ENCODE measurements around the gene SEMA3B. TPM values are rescaled to one million over a fixed set of nuclear protein-coding genes. Genes with fewer than 3 reads are reported as not detected.

Gene SEMA3B
- total and polyA plus RNA-seq, 2 experiments from 2014 or later = 2.4 to 3.3 TPM

DNA sequence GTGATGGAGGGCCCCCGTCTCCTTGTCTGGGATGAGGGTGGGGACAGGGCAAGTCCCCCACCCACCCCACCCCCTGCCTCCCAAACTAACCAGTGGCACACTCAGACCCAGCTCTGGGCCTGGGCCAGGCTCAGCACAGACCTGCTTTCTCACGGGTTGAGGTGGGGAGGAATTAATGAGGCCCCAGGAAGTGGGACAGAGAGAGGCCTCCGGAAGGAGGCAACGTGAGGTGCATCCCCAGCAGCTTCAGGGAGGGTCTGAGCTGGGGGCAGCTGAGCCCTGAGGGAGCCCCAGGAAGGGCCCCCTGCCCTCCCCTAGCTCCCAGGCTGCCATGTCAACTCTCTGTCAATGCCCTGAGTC lies 47.9 kb upstream of the SEMA3B start:
- Histone ChIP-seq H3K4me1 (ENCODE audit: insufficient read depth) (no peaks in the 10 kb centered on the region), H4K20me1 (replicated peaks; ENCODE audit: insufficient read depth) (no peaks in the 10 kb centered on the region), H3K4me3 (no peak overlapping the region), H3F3A (replicated peaks; ENCODE audit: low read depth) (0 out of 2 replicates have a peak, but pooled peaks cover 10% of the 10 kb centered on the region), H3K27ac (ENCODE audit: low read depth) (no peak overlapping the region), H3K79me2 (replicated peaks; ENCODE audit: insufficient read depth) (no peaks in the 10 kb centered on the region), H2AFZ (no peak overlapping the region), H3K36me3 (ENCODE audit: insufficient read depth) (no peaks in the 10 kb centered on the region), H3K9me2 (ENCODE audit: insufficient read depth) (no peaks in the 10 kb centered on the region), H3K27me3 (ENCODE audit: insufficient read depth) (no peaks in the 10 kb centered on the region), H3K4me2 (no peak overlapping the region)
- Mint-ChIP-seq H3K4me3 (no peak overlapping the region), H3K27me3 (ENCODE audit: insufficient read depth, low read depth, poor library complexity) (peaks cover 16% of the 10 kb centered on the region), H3K4me1 (no peaks in the 10 kb centered on the region; the same call in 1 of the 3 replicates), H3K36me3 (ENCODE audit: low read depth) (no peaks in the 10 kb centered on the region; the same call in 2 of the 3 replicates), H3K9me3 (no peaks in the 10 kb centered on the region), H3K27ac (no peak overlapping the region)
- TF ChIP-seq, protein P1, sequence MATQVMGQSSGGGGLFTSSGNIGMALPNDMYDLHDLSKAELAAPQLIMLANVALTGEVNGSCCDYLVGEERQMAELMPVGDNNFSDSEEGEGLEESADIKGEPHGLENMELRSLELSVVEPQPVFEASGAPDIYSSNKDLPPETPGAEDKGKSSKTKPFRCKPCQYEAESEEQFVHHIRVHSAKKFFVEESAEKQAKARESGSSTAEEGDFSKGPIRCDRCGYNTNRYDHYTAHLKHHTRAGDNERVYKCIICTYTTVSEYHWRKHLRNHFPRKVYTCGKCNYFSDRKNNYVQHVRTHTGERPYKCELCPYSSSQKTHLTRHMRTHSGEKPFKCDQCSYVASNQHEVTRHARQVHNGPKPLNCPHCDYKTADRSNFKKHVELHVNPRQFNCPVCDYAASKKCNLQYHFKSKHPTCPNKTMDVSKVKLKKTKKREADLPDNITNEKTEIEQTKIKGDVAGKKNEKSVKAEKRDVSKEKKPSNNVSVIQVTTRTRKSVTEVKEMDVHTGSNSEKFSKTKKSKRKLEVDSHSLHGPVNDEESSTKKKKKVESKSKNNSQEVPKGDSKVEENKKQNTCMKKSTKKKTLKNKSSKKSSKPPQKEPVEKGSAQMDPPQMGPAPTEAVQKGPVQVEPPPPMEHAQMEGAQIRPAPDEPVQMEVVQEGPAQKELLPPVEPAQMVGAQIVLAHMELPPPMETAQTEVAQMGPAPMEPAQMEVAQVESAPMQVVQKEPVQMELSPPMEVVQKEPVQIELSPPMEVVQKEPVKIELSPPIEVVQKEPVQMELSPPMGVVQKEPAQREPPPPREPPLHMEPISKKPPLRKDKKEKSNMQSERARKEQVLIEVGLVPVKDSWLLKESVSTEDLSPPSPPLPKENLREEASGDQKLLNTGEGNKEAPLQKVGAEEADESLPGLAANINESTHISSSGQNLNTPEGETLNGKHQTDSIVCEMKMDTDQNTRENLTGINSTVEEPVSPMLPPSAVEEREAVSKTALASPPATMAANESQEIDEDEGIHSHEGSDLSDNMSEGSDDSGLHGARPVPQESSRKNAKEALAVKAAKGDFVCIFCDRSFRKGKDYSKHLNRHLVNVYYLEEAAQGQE (IDR thresholded peaks at IDR 0.05; ENCODE audit: unreplicated experiment) = no peak
- no peak for TF ChIP-seq STAT1 (IDR thresholded peaks at IDR 0.05; ENCODE audit: unreplicated experiment)
- TF ChIP-seq, protein P2, sequence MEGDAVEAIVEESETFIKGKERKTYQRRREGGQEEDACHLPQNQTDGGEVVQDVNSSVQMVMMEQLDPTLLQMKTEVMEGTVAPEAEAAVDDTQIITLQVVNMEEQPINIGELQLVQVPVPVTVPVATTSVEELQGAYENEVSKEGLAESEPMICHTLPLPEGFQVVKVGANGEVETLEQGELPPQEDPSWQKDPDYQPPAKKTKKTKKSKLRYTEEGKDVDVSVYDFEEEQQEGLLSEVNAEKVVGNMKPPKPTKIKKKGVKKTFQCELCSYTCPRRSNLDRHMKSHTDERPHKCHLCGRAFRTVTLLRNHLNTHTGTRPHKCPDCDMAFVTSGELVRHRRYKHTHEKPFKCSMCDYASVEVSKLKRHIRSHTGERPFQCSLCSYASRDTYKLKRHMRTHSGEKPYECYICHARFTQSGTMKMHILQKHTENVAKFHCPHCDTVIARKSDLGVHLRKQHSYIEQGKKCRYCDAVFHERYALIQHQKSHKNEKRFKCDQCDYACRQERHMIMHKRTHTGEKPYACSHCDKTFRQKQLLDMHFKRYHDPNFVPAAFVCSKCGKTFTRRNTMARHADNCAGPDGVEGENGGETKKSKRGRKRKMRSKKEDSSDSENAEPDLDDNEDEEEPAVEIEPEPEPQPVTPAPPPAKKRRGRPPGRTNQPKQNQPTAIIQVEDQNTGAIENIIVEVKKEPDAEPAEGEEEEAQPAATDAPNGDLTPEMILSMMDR (conservative IDR thresholded peaks at IDR 0.05; ENCODE audit: low read depth in 2 of 2) = no peak
- TF ChIP-seq, protein P3, sequence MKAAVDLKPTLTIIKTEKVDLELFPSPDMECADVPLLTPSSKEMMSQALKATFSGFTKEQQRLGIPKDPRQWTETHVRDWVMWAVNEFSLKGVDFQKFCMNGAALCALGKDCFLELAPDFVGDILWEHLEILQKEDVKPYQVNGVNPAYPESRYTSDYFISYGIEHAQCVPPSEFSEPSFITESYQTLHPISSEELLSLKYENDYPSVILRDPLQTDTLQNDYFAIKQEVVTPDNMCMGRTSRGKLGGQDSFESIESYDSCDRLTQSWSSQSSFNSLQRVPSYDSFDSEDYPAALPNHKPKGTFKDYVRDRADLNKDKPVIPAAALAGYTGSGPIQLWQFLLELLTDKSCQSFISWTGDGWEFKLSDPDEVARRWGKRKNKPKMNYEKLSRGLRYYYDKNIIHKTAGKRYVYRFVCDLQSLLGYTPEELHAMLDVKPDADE (IDR thresholded peaks at IDR 0.05) = no peak
- TF ChIP-seq EZH2phosphoT487 (IDR thresholded peaks at IDR 0.05; ENCODE audit: unreplicated experiment) = no peak
- TF ChIP-seq ZNF331 (CRISPR knock-in tag; IDR thresholded peaks at IDR 0.05; ENCODE audit: low read depth) = no peak
- TF ChIP-seq NANOG (IDR thresholded peaks at IDR 0.05; ENCODE audit: borderline replicate concordance) = no peak
- TF ChIP-seq, protein P4, sequence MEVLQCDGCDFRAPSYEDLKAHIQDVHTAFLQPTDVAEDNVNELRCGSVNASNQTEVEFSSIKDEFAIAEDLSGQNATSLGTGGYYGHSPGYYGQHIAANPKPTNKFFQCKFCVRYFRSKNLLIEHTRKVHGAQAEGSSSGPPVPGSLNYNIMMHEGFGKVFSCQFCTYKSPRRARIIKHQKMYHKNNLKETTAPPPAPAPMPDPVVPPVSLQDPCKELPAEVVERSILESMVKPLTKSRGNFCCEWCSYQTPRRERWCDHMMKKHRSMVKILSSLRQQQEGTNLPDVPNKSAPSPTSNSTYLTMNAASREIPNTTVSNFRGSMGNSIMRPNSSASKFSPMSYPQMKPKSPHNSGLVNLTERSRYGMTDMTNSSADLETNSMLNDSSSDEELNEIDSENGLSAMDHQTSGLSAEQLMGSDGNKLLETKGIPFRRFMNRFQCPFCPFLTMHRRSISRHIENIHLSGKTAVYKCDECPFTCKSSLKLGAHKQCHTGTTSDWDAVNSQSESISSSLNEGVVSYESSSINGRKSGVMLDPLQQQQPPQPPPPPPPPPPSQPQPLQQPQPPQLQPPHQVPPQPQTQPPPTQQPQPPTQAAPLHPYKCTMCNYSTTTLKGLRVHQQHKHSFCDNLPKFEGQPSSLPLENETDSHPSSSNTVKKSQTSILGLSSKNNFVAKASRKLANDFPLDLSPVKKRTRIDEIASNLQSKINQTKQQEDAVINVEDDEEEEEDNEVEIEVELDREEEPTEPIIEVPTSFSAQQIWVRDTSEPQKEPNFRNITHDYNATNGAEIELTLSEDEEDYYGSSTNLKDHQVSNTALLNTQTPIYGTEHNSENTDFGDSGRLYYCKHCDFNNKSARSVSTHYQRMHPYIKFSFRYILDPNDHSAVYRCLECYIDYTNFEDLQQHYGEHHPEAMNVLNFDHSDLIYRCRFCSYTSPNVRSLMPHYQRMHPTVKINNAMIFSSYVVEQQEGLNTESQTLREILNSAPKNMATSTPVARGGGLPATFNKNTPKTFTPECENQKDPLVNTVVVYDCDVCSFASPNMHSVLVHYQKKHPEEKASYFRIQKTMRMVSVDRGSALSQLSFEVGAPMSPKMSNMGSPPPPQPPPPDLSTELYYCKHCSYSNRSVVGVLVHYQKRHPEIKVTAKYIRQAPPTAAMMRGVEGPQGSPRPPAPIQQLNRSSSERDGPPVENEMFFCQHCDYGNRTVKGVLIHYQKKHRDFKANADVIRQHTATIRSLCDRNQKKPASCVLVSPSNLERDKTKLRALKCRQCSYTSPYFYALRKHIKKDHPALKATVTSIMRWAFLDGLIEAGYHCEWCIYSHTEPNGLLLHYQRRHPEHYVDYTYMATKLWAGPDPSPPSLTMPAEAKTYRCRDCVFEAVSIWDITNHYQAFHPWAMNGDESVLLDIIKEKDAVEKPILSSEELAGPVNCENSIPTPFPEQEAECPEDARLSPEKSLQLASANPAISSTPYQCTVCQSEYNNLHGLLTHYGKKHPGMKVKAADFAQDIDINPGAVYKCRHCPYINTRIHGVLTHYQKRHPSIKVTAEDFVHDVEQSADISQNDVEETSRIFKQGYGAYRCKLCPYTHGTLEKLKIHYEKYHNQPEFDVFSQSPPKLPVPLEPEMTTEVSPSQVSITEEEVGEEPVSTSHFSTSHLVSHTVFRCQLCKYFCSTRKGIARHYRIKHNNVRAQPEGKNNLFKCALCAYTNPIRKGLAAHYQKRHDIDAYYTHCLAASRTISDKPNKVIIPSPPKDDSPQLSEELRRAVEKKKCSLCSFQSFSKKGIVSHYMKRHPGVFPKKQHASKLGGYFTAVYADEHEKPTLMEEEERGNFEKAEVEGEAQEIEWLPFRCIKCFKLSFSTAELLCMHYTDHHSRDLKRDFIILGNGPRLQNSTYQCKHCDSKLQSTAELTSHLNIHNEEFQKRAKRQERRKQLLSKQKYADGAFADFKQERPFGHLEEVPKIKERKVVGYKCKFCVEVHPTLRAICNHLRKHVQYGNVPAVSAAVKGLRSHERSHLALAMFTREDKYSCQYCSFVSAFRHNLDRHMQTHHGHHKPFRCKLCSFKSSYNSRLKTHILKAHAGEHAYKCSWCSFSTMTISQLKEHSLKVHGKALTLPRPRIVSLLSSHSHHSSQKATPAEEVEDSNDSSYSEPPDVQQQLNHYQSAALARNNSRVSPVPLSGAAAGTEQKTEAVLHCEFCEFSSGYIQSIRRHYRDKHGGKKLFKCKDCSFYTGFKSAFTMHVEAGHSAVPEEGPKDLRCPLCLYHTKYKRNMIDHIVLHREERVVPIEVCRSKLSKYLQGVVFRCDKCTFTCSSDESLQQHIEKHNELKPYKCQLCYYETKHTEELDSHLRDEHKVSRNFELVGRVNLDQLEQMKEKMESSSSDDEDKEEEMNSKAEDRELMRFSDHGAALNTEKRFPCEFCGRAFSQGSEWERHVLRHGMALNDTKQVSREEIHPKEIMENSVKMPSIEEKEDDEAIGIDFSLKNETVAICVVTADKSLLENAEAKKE (CRISPR knock-in tag; IDR thresholded peaks at IDR 0.05) = no peak
- TF ChIP-seq CREB1 (CRISPR knock-in tag; IDR thresholded peaks at IDR 0.05; ENCODE audit: low read depth) = no peak
- TF ChIP-seq JUNB (IDR thresholded peaks at IDR 0.05; ENCODE audit: unreplicated experiment) = no peak
- no peak for DNase-seq (ENCODE audit: low spot score)
- no peak for ATAC-seq
